ENCODE measurements around the gene HEBP1. TPM values are rescaled to one million over a fixed set of nuclear protein-coding genes. Genes with fewer than 3 reads are reported as not detected.
A peak's percentile ranks its signal among the peaks of the same experiment; 100 is the strongest.

Gene HEBP1
- total RNA-seq, 1 donor from 2014 or later = 23.3 TPM

GRCh38 chr12:12951504-12951903 lies 48.6 kb downstream of the HEBP1 start:
- no peak for DNase-seq

GRCh38 chr12:12947902-12948301 lies 52.2 kb downstream of the HEBP1 start:
- no peak for DNase-seq

GRCh38 chr12:12946686-12947355 lies 53.2 kb downstream of the HEBP1 start:
- DNase-seq = no peak

GRCh38 chr12:12945591-12945990 lies 54.5 kb downstream of the HEBP1 start:
- no peak for DNase-seq

GRCh38 chr12:12943586-12944260 lies 56.3 kb downstream of the HEBP1 start:
- no peak for DNase-seq

GRCh38 chr12:12941450-12942350 lies 58.4 kb downstream of the HEBP1 start:
- no peak for DNase-seq

- DNase-seq = no peak
Measured at GRCh38 chr12:12939888-12940287, 60.2 kb downstream of the HEBP1 start.

GRCh38 chr12:12938541-12938940 lies 61.5 kb downstream of the HEBP1 start:
- no peak for DNase-seq

GRCh38 chr12:12936983-12937491 lies 63.0 kb downstream of the HEBP1 start:
- DNase-seq = no peak

GRCh38 chr12:12934556-12934955 lies 65.5 kb downstream of the HEBP1 start:
- DNase-seq = no peak

- DNase-seq = no peak
Measured at GRCh38 chr12:12933742-12934141, 66.3 kb downstream of the HEBP1 start.

- DNase-seq = no peak
Measured at GRCh38 chr12:12930633-12931219, 69.3 kb downstream of the HEBP1 start.

- no peak for DNase-seq
Measured at GRCh38 chr12:12929696-12930095, 70.4 kb downstream of the HEBP1 start.

GRCh38 chr12:12927211-12928079 lies 72.6 kb downstream of the HEBP1 start:
- DNase-seq = peak; percentile 73

- DNase-seq = no peak
Measured at GRCh38 chr12:12926571-12927071, 73.4 kb downstream of the HEBP1 start.

- no peak for DNase-seq
Measured at GRCh38 chr12:12925388-12925787, 74.7 kb downstream of the HEBP1 start.

Other genes starting within 250 kb of the HEBP1 start
- 35.6 and 63.8 TPM in 2 replicates for gene APOLD1, start 214.6 kb downstream of the HEBP1 start, total RNA-seq
- 83.0 and 87.7 TPM in 2 replicates for gene DDX47, start 186.9 kb downstream of the HEBP1 start, total RNA-seq
- 3.2 and 10.7 TPM in 2 replicates for gene GPRC5A, start 108.7 kb downstream of the HEBP1 start, total RNA-seq
- 0.17 TPM in 1 of 2 replicates, not detected in the other for gene GPRC5D, start 48.1 kb downstream of the HEBP1 start, total RNA-seq
- 12.2 and 13.3 TPM in 2 replicates for gene FAM234B, start 44.1 kb upstream of the HEBP1 start, total RNA-seq
- not detected in 2 replicates for gene GSG1, start 103.4 kb upstream of the HEBP1 start, total RNA-seq
- gene EMP1, start 196.5 kb upstream of the HEBP1 start, total RNA-seq = 318 and 336 TPM in 2 replicates

All from dermis blood vessel endothelial cell (primary cell).